Sigmoid colon (tissue), 7 donors: Measurements from ENCODE around the gene SPAG16. TPM values are rescaled to one million over a fixed set of nuclear protein-coding genes. Genes with fewer than 3 reads are reported as not detected.

Experiments used
- DNase-seq: peaks from one replicate; pipeline ENCODE4 v3.0.0-alpha.2; 2019
- H3K27ac ChIP-seq, 4 donors: fragments of 200-600 bp; sonication (generic); one replicate each; pipeline ENCODE4 v1.5.1; 2016 to 2019; ENCODE audit warnings: mild to moderate bottlenecking in 1 of 4
- H3K27me3 ChIP-seq, 3 donors: fragments of 200-600 bp; sonication (generic); one replicate each; pipeline ENCODE4 v1.5.1; 2019; ENCODE audit warnings: mild to moderate bottlenecking in 1 of 3
- H3K36me3 ChIP-seq, 4 donors: fragments of 200-600 bp; sonication (generic); one replicate each; pipeline ENCODE4 v1.5.1; 2016 to 2019
- H3K4me1 ChIP-seq, 4 donors: fragments of 200-600 bp; sonication (generic); one replicate each; pipeline ENCODE4 v1.5.1; 2017 to 2019
- H3K4me3 ChIP-seq, 4 donors: fragments of 200-600 bp; sonication (generic); one replicate each; pipeline ENCODE4 v1.5.1; 2017 to 2019; ENCODE audit warnings: mild to moderate bottlenecking in 2 of 4, moderate library complexity in 1 of 4
- H3K9me3 ChIP-seq, 4 donors: fragments of 200-600 bp in 3 of 4; sonication (generic) in 3 of 4; one replicate each; pipeline versions ENCODE4 v1.5.1 to v1.6.1; 2013 to 2019
- EP300 ChIP-seq, 4 donors: sonication (generic); formaldehyde crosslinking; IDR thresholded peaks; one replicate each; pipeline ENCODE4 v1.6.1; 2017; ENCODE audit warnings: antibody characterized with exemption in 4 of 4
- POLR2A ChIP-seq, 2 donors: fragments of 450-650 bp; IDR thresholded peaks; one replicate each; pipeline ENCODE4 v1.6.1; 2016; ENCODE audit warnings: antibody characterized with exemption in 2 of 2, mild to moderate bottlenecking in 2 of 2, moderate library complexity in 2 of 2
- POLR2AphosphoS5 ChIP-seq, 4 donors: sonication (generic); formaldehyde crosslinking; IDR thresholded peaks; one replicate each; pipeline ENCODE4 v1.6.1; 2017; ENCODE audit warnings: antibody characterized with exemption in 4 of 4
- WGBS, 2 donors: extraction: QIAGEN DNeasy Blood & Tissue Kit; methylation state at CpG; one replicate each; pipeline ENCODE4 v1.1.7; 2013; 5-methylcytosine and 5-hydroxymethylcytosine counted together
- intact Hi-C: fragments of 100-400 bp; cut with DNase I; formaldehyde crosslinking; loops from one replicate; pipeline ENCODE4 v1.15.1; 2023
- polyA plus RNA-seq, 3 donors: library from polyadenylated mRNA; stranded (reverse); fragments of 200-250 nt; gene quantifications; one replicate each; pipeline ENCODE4 v1.2.3, GENCODE V29; 2013
- total RNA-seq, 4 donors: library from RNA; depleted of rRNA; stranded (reverse); fragments of >200 nt; gene quantifications; one replicate each; pipeline ENCODE4 v1.1.0, GENCODE V29; 2016
- TF ChIP-seq, protein P1 (sequence below), 4 experiments: fragments of 450-650 bp in 3 of 4; fragments of 200-600 bp in 1 of 4; IDR thresholded peaks; one replicate each; pipeline ENCODE4 v1.5.1; 2016 to 2019; ENCODE audit warnings: antibody characterized with exemption in 4 of 4, mild to moderate bottlenecking in 3 of 4, moderate library complexity in 2 of 4
- donor health status: healthy with polysubstance abuse.
- donor health status: Bipolar disorder and iron deficiency.
- donor health status: healthy.

Gene SPAG16
- total and polyA plus RNA-seq, 7 donors: 13.1 to 70.3 (median 36.0) TPM

DNA sequence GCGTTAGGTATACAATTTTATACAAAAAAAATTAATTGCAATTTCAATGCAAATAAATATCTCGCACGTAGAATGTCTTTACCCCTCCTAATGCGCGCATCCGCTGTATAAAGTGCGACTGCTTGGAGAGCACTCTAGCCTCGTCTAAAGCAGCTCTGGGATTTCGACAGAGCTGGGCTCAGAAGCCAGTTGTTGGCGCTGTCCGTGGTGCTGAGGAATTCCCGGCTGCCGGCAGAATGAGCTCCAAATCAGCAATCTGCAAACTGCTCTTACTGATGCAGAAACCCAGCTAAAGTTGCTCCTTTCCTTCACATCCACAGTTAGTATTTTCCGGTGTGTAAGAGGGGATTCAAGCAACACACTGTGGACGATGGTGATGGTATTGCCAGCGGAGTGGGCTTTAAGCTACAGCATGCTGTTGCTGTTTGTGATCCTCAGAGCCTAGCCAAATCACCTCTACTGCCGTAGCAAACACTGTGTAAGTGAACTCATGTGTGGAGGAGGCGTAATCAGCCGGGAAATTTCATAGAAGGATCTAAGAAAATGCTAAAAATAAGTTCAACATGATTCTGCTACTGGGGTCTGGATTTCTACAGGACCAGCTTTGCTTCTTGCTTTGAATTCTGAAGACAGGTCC lies 1126.8 kb downstream of the SPAG16 start, which contains the start of gene VWC2L:
TSS of gene VWC2L (plus strand) at position 137 of the 637 bp plus-strand sequence. CDS start 3,140 bp downstream, outside the sequence.
- no peak within 1 kb of the TSS for H3K27ac ChIP-seq
- H3K4me3 ChIP-seq: no peak within 1 kb of the TSS
- no peaks in the 10 kb centered on the region for H3K27me3 ChIP-seq
- no peak for TF ChIP-seq POLR2A (IDR thresholded peaks at IDR 0.05)
- no peak for TF ChIP-seq EP300 (IDR thresholded peaks at IDR 0.05)
- TF ChIP-seq, protein P1, sequence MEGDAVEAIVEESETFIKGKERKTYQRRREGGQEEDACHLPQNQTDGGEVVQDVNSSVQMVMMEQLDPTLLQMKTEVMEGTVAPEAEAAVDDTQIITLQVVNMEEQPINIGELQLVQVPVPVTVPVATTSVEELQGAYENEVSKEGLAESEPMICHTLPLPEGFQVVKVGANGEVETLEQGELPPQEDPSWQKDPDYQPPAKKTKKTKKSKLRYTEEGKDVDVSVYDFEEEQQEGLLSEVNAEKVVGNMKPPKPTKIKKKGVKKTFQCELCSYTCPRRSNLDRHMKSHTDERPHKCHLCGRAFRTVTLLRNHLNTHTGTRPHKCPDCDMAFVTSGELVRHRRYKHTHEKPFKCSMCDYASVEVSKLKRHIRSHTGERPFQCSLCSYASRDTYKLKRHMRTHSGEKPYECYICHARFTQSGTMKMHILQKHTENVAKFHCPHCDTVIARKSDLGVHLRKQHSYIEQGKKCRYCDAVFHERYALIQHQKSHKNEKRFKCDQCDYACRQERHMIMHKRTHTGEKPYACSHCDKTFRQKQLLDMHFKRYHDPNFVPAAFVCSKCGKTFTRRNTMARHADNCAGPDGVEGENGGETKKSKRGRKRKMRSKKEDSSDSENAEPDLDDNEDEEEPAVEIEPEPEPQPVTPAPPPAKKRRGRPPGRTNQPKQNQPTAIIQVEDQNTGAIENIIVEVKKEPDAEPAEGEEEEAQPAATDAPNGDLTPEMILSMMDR (IDR thresholded peaks at IDR 0.05): no peak
- TF ChIP-seq POLR2AphosphoS5 (IDR thresholded peaks at IDR 0.05): no peak
- no peaks in the 10 kb centered on the region for H3K9me3 ChIP-seq
- H3K4me1 ChIP-seq: no peaks in the 10 kb centered on the region
- 17% methylated on average over 19 of the region's 19 CpGs for WGBS, 2 donors
- intact Hi-C loops: no loop called here
- no peak for DNase-seq
- H3K36me3 ChIP-seq: no peaks in the 10 kb centered on the region

DNA sequence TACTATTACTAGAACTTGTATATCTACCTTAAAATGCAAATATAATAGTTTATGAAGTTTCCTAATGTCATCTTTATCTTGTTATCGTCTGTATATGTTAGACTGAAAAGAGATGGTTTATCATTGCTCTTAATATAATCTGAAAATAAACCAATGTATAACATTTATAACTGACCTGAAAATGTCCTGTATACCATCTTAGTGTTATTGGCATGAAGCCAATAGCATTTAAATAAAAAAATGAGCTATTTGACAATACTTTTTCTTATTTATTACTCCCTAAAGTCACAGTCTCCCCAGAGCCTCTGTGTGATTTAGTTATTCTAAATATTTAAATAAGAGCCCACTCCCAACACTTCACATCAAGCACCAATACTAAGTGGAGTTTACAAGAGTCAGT lies 1128.4 kb downstream of the SPAG16 start:
- intact Hi-C loops: no loop called here
- Histone ChIP-seq H3K27me3 (no peaks in the 10 kb centered on the region), H3K4me3 (no peak overlapping the region), H3K27ac (no peak overlapping the region), H3K9me3 (no peaks in the 10 kb centered on the region), H3K4me1 (no peaks in the 10 kb centered on the region), H3K36me3 (no peaks in the 10 kb centered on the region)
- DNase-seq: no peak
- TF ChIP-seq, protein P1 (IDR thresholded peaks at IDR 0.05): no peak
- TF ChIP-seq EP300 (IDR thresholded peaks at IDR 0.05) (no peak), POLR2A (IDR thresholded peaks at IDR 0.05) (no peak), POLR2AphosphoS5 (IDR thresholded peaks at IDR 0.05) (no peak)
- WGBS, 2 donors: 80% methylated on average over 1 of the region's 1 CpG

DNA sequence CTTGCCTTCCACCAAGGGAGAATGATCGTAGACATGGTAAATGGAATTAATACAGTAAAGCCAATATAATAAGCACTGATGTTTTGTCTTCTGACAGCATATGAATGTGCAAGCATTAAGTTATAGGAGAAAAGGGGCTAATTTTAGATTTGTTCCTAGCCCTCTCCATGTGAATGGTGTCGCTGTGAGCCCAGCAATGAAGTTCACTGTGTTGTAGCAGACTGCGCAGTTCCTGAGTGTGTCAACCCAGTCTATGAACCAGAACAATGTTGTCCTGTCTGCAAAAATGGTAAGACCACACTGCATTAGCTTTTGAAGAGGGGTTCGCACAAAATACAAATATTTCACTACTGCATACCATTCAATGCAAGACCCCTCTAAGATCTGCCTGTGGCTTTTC lies 1152.2 kb downstream of the SPAG16 start:
- WGBS, 2 donors: 93 to 94% methylated on average over 4 of the region's 4 CpGs
- no peak overlapping the region for H3K4me3 ChIP-seq
- no peaks in the 10 kb centered on the region for H3K36me3 ChIP-seq
- no peak for TF ChIP-seq POLR2AphosphoS5 (IDR thresholded peaks at IDR 0.05)
- TF ChIP-seq, protein P1 (IDR thresholded peaks at IDR 0.05): no peak
- TF ChIP-seq EP300 (IDR thresholded peaks at IDR 0.05): no peak
- no peak for TF ChIP-seq POLR2A (IDR thresholded peaks at IDR 0.05)
- no peak overlapping the region for H3K27ac ChIP-seq
- H3K4me1 ChIP-seq: no peaks in the 10 kb centered on the region
- no peaks in the 10 kb centered on the region for H3K27me3 ChIP-seq
- H3K9me3 ChIP-seq: no peaks in the 10 kb centered on the region
- intact Hi-C loops: no loop called here
- DNase-seq: no peak

DNA sequence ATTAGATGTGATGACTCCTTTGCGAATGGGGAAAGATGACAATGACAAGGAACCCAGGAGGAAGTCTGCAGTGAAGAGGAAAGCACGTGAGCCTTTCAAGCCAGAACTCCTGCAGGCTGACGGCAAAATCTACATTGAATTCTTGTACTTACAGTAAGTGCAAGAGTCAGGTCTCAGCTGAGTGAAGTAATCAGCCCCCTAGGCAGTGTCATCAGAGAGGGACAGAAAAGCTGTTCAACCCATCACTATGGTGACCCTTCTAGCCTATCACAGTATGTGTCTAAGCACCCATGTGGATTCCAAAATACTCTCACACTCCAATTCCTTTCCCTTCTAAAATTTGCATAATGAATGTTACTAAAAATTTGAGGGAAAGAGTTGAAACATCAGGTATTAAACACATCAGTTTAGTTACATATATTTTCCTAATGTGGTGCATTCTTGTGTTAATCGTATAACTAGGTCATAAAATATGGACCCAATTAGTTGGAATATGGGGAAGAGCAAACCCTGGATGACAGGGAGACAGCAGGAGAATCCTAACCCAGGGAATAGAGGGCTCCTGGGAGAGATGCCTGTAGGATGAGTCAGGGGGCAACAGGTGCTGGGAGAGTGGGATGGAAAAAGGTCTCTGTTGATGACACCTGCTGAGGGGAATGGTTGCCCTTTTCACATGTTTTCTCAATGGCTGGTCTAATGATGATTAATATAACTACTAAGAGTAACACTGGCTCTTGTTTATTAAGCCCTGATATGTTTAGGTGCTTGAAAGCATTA lies 1166.0 kb downstream of the SPAG16 start:
- no peak for TF ChIP-seq POLR2A (IDR thresholded peaks at IDR 0.05)
- no peak for TF ChIP-seq POLR2AphosphoS5 (IDR thresholded peaks at IDR 0.05)
- TF ChIP-seq, protein P1 (IDR thresholded peaks at IDR 0.05): no peak
- no peak for TF ChIP-seq EP300 (IDR thresholded peaks at IDR 0.05)
- no peak overlapping the region for H3K4me3 ChIP-seq
- WGBS, 2 donors: 82 to 86% methylated on average over 4 of the region's 4 CpGs

More for the DNA sequence above, 1166.0 kb downstream of the SPAG16 start:
- intact Hi-C loops: no loop called here
- Histone ChIP-seq H3K27me3 (no peaks in the 10 kb centered on the region), H3K36me3 (no peaks in the 10 kb centered on the region), H3K27ac (no peak overlapping the region), H3K4me1 (no peaks in the 10 kb centered on the region), H3K9me3 (peaks cover 0 to 4% (median 0%) of the 10 kb centered on the region in 4 donors)
- no peak for DNase-seq
